Measurements from ENCODE around the gene MSN.

The MSN gene

GRCh38 chrX:65712005-65712806, 44.8 kb downstream of the MSN start:
- Histone ChIP-seq H3K36me3 (ENCODE audit: insufficient read depth, low read length) (peaks cover 3% of the 10 kb centered on the region; the same call in 1 of the 2 replicates), H3K9ac (ENCODE audit: low read depth, low read length) (no peak overlapping the region), H3K4me1 (ENCODE audit: insufficient read depth, low read length) (peaks cover 3% of the 10 kb centered on the region; the same call in 1 of the 2 replicates), H3K9me3 (ENCODE audit: control insufficient read depth, insufficient read depth, low read length) (no peaks in the 10 kb centered on the region)

- no peaks in the 10 kb centered on the region for H3K9me3 ChIP-seq (ENCODE audit: control insufficient read depth, insufficient read depth, low read length)
- H3K4me1 ChIP-seq (ENCODE audit: insufficient read depth, low read length): no peaks in the 10 kb centered on the region
- peaks cover 10% of the 10 kb centered on the region; the same call in 1 of the 2 replicates for H3K36me3 ChIP-seq (ENCODE audit: insufficient read depth, low read length)
- no peak overlapping the region for H3K9ac ChIP-seq (ENCODE audit: low read depth, low read length)
Observed at GRCh38 chrX:65718538-65718937, 51.1 kb downstream of the MSN start.

DNA sequence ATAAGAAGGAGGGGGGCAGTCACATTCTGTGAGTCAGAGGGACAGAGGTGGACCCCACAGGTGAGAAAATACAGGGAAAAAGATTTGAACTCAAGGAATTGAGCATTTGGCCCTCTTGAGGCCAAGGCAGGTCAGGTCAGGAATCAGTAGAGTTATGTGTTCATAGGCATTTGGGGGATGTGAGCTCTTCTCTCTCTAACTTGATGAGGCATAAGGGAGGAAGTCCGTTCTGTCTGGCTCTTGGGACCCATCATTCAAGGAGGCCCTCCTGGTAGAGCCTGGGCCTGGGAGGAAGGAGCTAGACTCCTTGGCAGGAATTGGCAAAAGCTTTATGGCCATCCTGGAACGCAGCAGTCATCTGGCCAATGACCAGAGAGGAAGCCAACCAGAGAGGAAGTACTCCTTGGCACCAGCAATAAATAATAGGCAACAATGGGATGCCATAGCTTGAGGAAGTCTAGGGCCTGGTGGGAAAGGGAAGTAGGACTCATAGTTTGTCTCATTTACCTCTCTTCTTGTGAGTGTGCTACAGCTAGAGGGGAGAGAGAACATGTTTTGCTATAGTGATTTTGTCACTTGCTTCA, 53.0 kb downstream of the MSN start:
- Histone ChIP-seq H3K9ac (ENCODE audit: low read depth, low read length) (no peak overlapping the region), H3K4me1 (ENCODE audit: insufficient read depth, low read length) (no peaks in the 10 kb centered on the region), H3K36me3 (ENCODE audit: insufficient read depth, low read length) (peaks cover 10% of the 10 kb centered on the region; the same call in 1 of the 2 replicates), H3K9me3 (ENCODE audit: control insufficient read depth, insufficient read depth, low read length) (no peaks in the 10 kb centered on the region)

DNA sequence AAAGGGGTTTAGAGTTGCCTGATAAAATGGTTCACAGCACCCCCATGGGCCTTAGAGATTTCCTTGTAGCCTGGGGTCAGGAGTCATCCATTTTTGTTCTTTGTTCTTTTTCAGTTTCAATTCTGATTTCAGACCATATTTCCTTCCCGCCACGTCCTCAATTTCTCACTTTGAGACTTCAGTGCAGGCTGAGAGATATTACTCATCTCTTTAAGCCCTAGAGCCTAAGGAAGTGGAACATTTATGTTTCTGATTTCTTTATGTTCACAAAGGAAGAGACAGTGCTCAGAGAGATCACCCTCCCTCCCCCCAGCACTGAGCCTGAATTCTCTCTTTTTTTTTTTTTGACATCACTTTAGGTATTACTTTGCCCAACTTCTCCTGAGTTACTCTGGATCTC, 56.3 kb downstream of the MSN start:
- H3K4me1 ChIP-seq (ENCODE audit: insufficient read depth, low read length): peaks cover 12% of the 10 kb centered on the region
- H3K9me3 ChIP-seq (ENCODE audit: control insufficient read depth, insufficient read depth, low read length): no peaks in the 10 kb centered on the region
- peaks cover 4% of the 10 kb centered on the region; the same call in 1 of the 2 replicates for H3K36me3 ChIP-seq (ENCODE audit: insufficient read depth, low read length)
- no peak overlapping the region for H3K9ac ChIP-seq (ENCODE audit: low read depth, low read length)

- Histone ChIP-seq H3K9ac (ENCODE audit: low read depth, low read length) (no peak overlapping the region), H3K36me3 (ENCODE audit: insufficient read depth, low read length) (peaks cover 7% of the 10 kb centered on the region), H3K9me3 (ENCODE audit: control insufficient read depth, insufficient read depth, low read length) (no peaks in the 10 kb centered on the region), H3K4me1 (ENCODE audit: insufficient read depth, low read length) (peaks cover 12% of the 10 kb centered on the region)
Observed at GRCh38 chrX:65726715-65727114, 59.3 kb downstream of the MSN start.

DNA sequence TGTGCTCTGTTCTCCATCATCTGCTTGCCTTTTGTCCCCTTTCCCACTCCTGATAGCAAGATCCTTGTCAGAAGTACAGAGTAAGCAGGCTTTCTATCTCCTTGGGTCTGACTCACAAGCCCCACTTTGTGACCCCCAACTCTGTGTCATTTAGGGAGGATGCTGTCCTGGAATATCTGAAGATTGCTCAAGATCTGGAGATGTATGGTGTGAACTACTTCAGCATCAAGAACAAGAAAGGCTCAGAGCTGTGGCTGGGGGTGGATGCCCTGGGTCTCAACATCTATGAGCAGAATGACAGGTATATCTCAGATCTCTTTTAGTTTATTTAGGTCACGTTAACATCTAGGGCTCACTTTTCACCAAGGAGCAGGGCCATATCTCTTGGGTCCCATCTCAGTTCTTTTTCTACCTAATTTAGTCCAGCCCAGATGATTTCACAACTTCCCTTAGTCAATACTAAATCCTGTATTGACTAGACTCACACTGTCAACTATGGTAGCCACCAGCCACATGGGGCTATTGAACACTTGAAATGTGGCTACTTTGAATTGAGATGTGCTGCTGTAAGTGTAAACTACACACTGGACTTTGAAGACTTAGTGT, 64.3 kb downstream of the MSN start:
- H3K9me3 ChIP-seq (ENCODE audit: control insufficient read depth, insufficient read depth, low read length): no peaks in the 10 kb centered on the region
- peaks cover 28% of the 10 kb centered on the region for H3K36me3 ChIP-seq (ENCODE audit: insufficient read depth, low read length)
- peaks cover 4% of the 10 kb centered on the region for H3K4me1 ChIP-seq (ENCODE audit: insufficient read depth, low read length)

DNA sequence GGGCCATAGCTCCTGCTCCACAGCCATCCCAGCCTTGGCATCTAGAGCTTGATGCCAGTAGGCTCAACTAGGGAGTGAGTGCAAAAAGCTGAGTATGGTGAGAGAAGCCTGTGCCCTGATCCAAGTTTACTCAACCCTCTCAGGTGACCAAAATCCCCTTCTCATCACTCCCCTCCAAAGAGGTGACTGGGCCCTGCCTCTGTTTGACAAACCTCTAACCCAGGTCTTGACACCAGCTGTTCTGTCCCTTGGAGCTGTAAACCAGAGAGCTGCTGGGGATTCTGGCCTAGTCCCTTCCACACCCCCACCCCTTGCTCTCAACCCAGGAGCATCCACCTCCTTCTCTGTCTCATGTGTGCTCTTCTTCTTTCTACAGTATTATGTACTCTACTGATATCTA, 73.5 kb downstream of the MSN start:
- Histone ChIP-seq H3K9me3 (ENCODE audit: control insufficient read depth, insufficient read depth, low read length) (no peaks in the 10 kb centered on the region), H3K4me1 (ENCODE audit: insufficient read depth, low read length) (peaks cover 10% of the 10 kb centered on the region), H3K9ac (ENCODE audit: low read depth, low read length) (no peak overlapping the region), H3K36me3 (ENCODE audit: insufficient read depth, low read length) (peaks cover 25% of the 10 kb centered on the region)

More for the DNA sequence above, 64.3 kb downstream of the MSN start:
- no peak overlapping the region for H3K9ac ChIP-seq (ENCODE audit: low read depth, low read length)

GRCh38 chrX:65741823-65742222, 74.4 kb downstream of the MSN start:
- Histone ChIP-seq H3K36me3 (ENCODE audit: insufficient read depth, low read length) (peaks cover 23% of the 10 kb centered on the region), H3K4me1 (ENCODE audit: insufficient read depth, low read length) (peaks cover 10% of the 10 kb centered on the region), H3K9me3 (ENCODE audit: control insufficient read depth, insufficient read depth, low read length) (no peaks in the 10 kb centered on the region), H3K9ac (ENCODE audit: low read depth, low read length) (no peak overlapping the region)

GRCh38 chrX:65744965-65745364, 77.5 kb downstream of the MSN start:
- H3K4me1 ChIP-seq (ENCODE audit: insufficient read depth, low read length): peaks cover 10% of the 10 kb centered on the region
- peaks cover 2% of the 10 kb centered on the region; the same call in 1 of the 2 replicates for H3K36me3 ChIP-seq (ENCODE audit: insufficient read depth, low read length)
- H3K9me3 ChIP-seq (ENCODE audit: control insufficient read depth, insufficient read depth, low read length): no peaks in the 10 kb centered on the region
- H3K9ac ChIP-seq (ENCODE audit: low read depth, low read length): no peak overlapping the region

- H3K36me3 ChIP-seq (ENCODE audit: insufficient read depth, low read length): no peaks in the 10 kb centered on the region; the same call in 1 of the 2 replicates
- peaks cover 10% of the 10 kb centered on the region for H3K4me1 ChIP-seq (ENCODE audit: insufficient read depth, low read length)
- no peak overlapping the region for H3K9ac ChIP-seq (ENCODE audit: low read depth, low read length)
- peaks cover 1% of the 10 kb centered on the region; the same call in 1 of the 2 replicates for H3K9me3 ChIP-seq (ENCODE audit: control insufficient read depth, insufficient read depth, low read length)
Observed at GRCh38 chrX:65745427-65745826, 78.0 kb downstream of the MSN start.

GRCh38 chrX:65745992-65746391, 78.5 kb downstream of the MSN start:
- H3K9ac ChIP-seq (ENCODE audit: low read depth, low read length): no peak overlapping the region

GRCh38 chrX:65750674-65751469, 83.4 kb downstream of the MSN start:
- Histone ChIP-seq H3K36me3 (ENCODE audit: insufficient read depth, low read length) (no peaks in the 10 kb centered on the region; the same call in 1 of the 2 replicates), H3K4me1 (ENCODE audit: insufficient read depth, low read length) (no peaks in the 10 kb centered on the region), H3K9ac (ENCODE audit: low read depth, low read length) (no peak overlapping the region), H3K9me3 (ENCODE audit: control insufficient read depth, insufficient read depth, low read length) (peaks cover 13% of the 10 kb centered on the region)

More at GRCh38 chrX:65745992-65746391, 78.5 kb downstream of the MSN start:
- Histone ChIP-seq H3K4me1 (ENCODE audit: insufficient read depth, low read length) (peaks cover 10% of the 10 kb centered on the region), H3K36me3 (ENCODE audit: insufficient read depth, low read length) (no peaks in the 10 kb centered on the region; the same call in 1 of the 2 replicates), H3K9me3 (ENCODE audit: control insufficient read depth, insufficient read depth, low read length) (peaks cover 7% of the 10 kb centered on the region; the same call in 1 of the 2 replicates)

GRCh38 chrX:65751519-65751918, 84.1 kb downstream of the MSN start:
- Histone ChIP-seq H3K9ac (ENCODE audit: low read depth, low read length) (no peak overlapping the region), H3K4me1 (ENCODE audit: insufficient read depth, low read length) (no peaks in the 10 kb centered on the region)

GRCh38 chrX:65752294-65752693, 84.8 kb downstream of the MSN start:
- Histone ChIP-seq H3K36me3 (ENCODE audit: insufficient read depth, low read length) (no peaks in the 10 kb centered on the region; the same call in 1 of the 2 replicates), H3K4me1 (ENCODE audit: insufficient read depth, low read length) (no peaks in the 10 kb centered on the region), H3K9me3 (ENCODE audit: control insufficient read depth, insufficient read depth, low read length) (peaks cover 13% of the 10 kb centered on the region), H3K9ac (ENCODE audit: low read depth, low read length) (no peak overlapping the region)

More at GRCh38 chrX:65751519-65751918, 84.1 kb downstream of the MSN start:
- no peaks in the 10 kb centered on the region; the same call in 1 of the 2 replicates for H3K36me3 ChIP-seq (ENCODE audit: insufficient read depth, low read length)
- H3K9me3 ChIP-seq (ENCODE audit: control insufficient read depth, insufficient read depth, low read length): peaks cover 13% of the 10 kb centered on the region

Data from ES-I3 (cell line).